Measurements from ENCODE around the gene MYD88. TPM values are rescaled to one million over a fixed set of nuclear protein-coding genes. Genes with fewer than 3 reads are reported as not detected.

Gene MYD88
- total RNA-seq, 1 experiment from 2014 or later: 14.8 TPM

DNA sequence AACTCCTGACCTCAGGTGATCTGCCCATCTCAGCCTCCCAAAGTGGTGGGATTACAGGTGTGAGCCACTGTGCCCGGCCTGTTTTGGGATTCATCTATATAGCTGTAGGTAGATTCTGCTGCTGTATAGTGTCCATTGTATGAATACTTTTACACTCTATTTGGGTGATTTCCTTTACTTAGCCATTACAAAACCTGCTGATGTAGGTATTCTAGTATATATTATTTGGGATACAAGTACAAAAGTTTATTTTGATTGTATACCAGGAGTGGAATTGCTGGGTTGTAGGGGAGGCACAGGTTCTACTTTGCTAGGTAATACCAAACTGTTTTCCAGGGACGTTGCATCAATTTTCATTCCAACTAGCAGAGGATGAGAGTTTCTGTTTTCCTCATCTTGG is 17.4 kb downstream of the MYD88 start:
- Histone ChIP-seq H3K9me3 (ENCODE audit: control insufficient read depth in 1 of 2, insufficient read depth in 1 of 2, low read depth in 1 of 2, low read length in 2 of 2) (no peaks in the 10 kb centered on the region), H3K4me3 (replicated peaks in 1 of 2; ENCODE audit: low read depth in 1 of 2, low read length in 2 of 2) (no peak overlapping the region), H3K9ac (ENCODE audit: low read length) (no peak overlapping the region), H3K79me2 (ENCODE audit: insufficient read depth, low read length) (no peaks in the 10 kb centered on the region), H4K20me1 (ENCODE audit: insufficient read depth) (no peaks in the 10 kb centered on the region), H3K36me3 (ENCODE audit: control insufficient read depth in 1 of 2, insufficient read depth in 2 of 2, low read length in 2 of 2) (no peaks in the 10 kb centered on the region), H2AFZ (ENCODE audit: low read depth, low read length, poor library complexity, severe bottlenecking) (no peak overlapping the region), H3K9me2 (ENCODE audit: insufficient read depth) (no peaks in the 10 kb centered on the region), H3K27me3 (ENCODE audit: insufficient read depth, low read length) (no peaks in the 10 kb centered on the region), H3K4me1 (ENCODE audit: control insufficient read depth in 1 of 2, insufficient read depth in 2 of 2, low read length in 2 of 2) (peaks cover 6 to 27% of the 10 kb centered on the region in 2 experiments; a peak in 2 of 4 replicates), H3K4me2 (ENCODE audit: low read length) (no peak overlapping the region), H3K27ac (ENCODE audit: low read depth, low read length) (no peak overlapping the region)
- DNase-seq (ENCODE audit: low read depth, low spot score): no peak
- intact Hi-C loops (cut with micrococcal nuclease): no loop called here
- ChIA-PET RAD21 (ENCODE audit: low non-redundant PET in 1 of 2, low total read pairs in 2 of 2, uncharacterized antibody in 2 of 2, unreplicated experiment in 2 of 2) (no interaction called here), CTCF (no interaction called here), POLR2A (interaction anchor here (1.0 kb wide), 1 partner anchor 9 kb away, joined by 4 read pairs; the partner anchor contains the start of gene OXSR1)
- ATAC-seq: no peak
- no TSS peak for BruUV-seq (replicated peaks)
- no peak for TF ChIP-seq CBX3 (IDR thresholded peaks at IDR 0.05; ENCODE audit: low read depth)

- Histone ChIP-seq H3K4me3 (replicated peaks in 1 of 2; ENCODE audit: low read depth in 1 of 2, low read length in 2 of 2) (no peak overlapping the region), H3K9ac (ENCODE audit: low read length) (no peak overlapping the region), H3K4me2 (ENCODE audit: low read length) (no peak overlapping the region), H3K27ac (ENCODE audit: low read depth, low read length) (no peak overlapping the region), H3K79me2 (ENCODE audit: insufficient read depth, low read length) (no peaks in the 10 kb centered on the region), H3K27me3 (ENCODE audit: insufficient read depth, low read length) (no peaks in the 10 kb centered on the region), H3K9me2 (ENCODE audit: insufficient read depth) (no peaks in the 10 kb centered on the region), H3K4me1 (ENCODE audit: control insufficient read depth in 1 of 2, insufficient read depth in 2 of 2, low read length in 2 of 2) (peaks cover 6 to 14% of the 10 kb centered on the region in 2 experiments; a peak in 2 of 4 replicates), H4K20me1 (ENCODE audit: insufficient read depth) (no peaks in the 10 kb centered on the region), H3K9me3 (ENCODE audit: control insufficient read depth in 1 of 2, insufficient read depth in 1 of 2, low read depth in 1 of 2, low read length in 2 of 2) (no peaks in the 10 kb centered on the region), H2AFZ (ENCODE audit: low read depth, low read length, poor library complexity, severe bottlenecking) (no peak overlapping the region), H3K36me3 (ENCODE audit: control insufficient read depth in 1 of 2, insufficient read depth in 2 of 2, low read length in 2 of 2) (no peaks in the 10 kb centered on the region)
- ChIA-PET CTCF (no interaction called here), RAD21 (ENCODE audit: low non-redundant PET in 1 of 2, low total read pairs in 2 of 2, uncharacterized antibody in 2 of 2, unreplicated experiment in 2 of 2) (no interaction called here), POLR2A (interaction anchor here (1.8 kb wide), 1 partner anchor 20 kb away, joined by 5 read pairs; the partner anchor contains the start of gene ACAA1)
- DNase-seq (ENCODE audit: low read depth, low spot score): no peak
- intact Hi-C loops (cut with micrococcal nuclease): no loop called here
- ATAC-seq: no peak
- BruUV-seq (replicated peaks): no TSS peak
- no peak for TF ChIP-seq POLR2A (IDR thresholded peaks at IDR 0.05; ENCODE audit: borderline replicate concordance, extremely low read depth, insufficient read depth, insufficient read length)
- TF ChIP-seq, protein P1, sequence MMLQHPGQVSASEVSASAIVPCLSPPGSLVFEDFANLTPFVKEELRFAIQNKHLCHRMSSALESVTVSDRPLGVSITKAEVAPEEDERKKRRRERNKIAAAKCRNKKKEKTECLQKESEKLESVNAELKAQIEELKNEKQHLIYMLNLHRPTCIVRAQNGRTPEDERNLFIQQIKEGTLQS (IDR thresholded peaks at IDR 0.05): no peak
- TF ChIP-seq SIN3A (IDR thresholded peaks at IDR 0.05; ENCODE audit: low read depth): no peak
- no peak for TF ChIP-seq ZFX (IDR thresholded peaks at IDR 0.05)
- TF ChIP-seq SP1 (IDR thresholded peaks at IDR 0.05; ENCODE audit: low read depth): no peak
- no peak for TF ChIP-seq POLR2AphosphoS5 (IDR thresholded peaks at IDR 0.05; ENCODE audit: low read depth, low read length)
- no peak for TF ChIP-seq RAD21 (IDR thresholded peaks at IDR 0.05; ENCODE audit: low read depth)
- TF ChIP-seq SRF (IDR thresholded peaks at IDR 0.05; ENCODE audit: low read depth): no peak
- no peak for TF ChIP-seq YY1 (IDR thresholded peaks at IDR 0.05; ENCODE audit: extremely low read depth, insufficient replicate concordance, low read depth, low read length)
- TF ChIP-seq CBX3 (IDR thresholded peaks at IDR 0.05; ENCODE audit: low read depth): no peak
- TF ChIP-seq TCF7L2 (IDR thresholded peaks at IDR 0.05; ENCODE audit: borderline replicate concordance, extremely low read depth, insufficient read depth, insufficient read length): no peak
- TF ChIP-seq ELF1 (IDR thresholded peaks at IDR 0.05; ENCODE audit: borderline replicate concordance, low read depth): no peak
- TF ChIP-seq REST (IDR thresholded peaks at IDR 0.05; ENCODE audit: low read depth): no peak
- no peak for TF ChIP-seq MAX (IDR thresholded peaks at IDR 0.05)
- no peak for TF ChIP-seq ZNF274 (IDR thresholded peaks at IDR 0.05; ENCODE audit: low read depth, low read length)
- no peak for TF ChIP-seq EGR1 (IDR thresholded peaks at IDR 0.05; ENCODE audit: low read depth)
Measured at GRCh38 chr3:38157117-38157516, 18.7 kb downstream of the MYD88 start.
